K562 (cell line): ENCODE measurements around the gene LPIN2. TPM values are rescaled to one million over a fixed set of nuclear protein-coding genes. Genes with fewer than 3 reads are reported as not detected.
"Not testable (repeated sequence)": the region's sequence is repeated elsewhere in the genome, so short reads cannot be mapped to it uniquely, and the experiment has no call there.

Experiments
- ATAC-seq: fragments of 200-7000 bp; cut with Tn5 transposase; 3 replicates; pipeline ENCODE4 v1.9.1; 2020; ENCODE audit warnings: moderate library complexity
- BruUV-seq: library from RNA; stranded (reverse); fragments of 400-500 nt; replicated peaks from 2 replicates; lab custom pipeline; 2021; lab: Mats Ljungman, UMichigan
- CTCF ChIA-PET: fragments of 300-600 bp; formaldehyde crosslinking; extraction: SDS; loops from one replicate; lab custom pipeline; 2021; ENCODE audit warnings: low intra/inter-chr PET ratio; lab: Yijun Ruan, JAX
- POLR2A ChIA-PET: fragments of 300-600, 350-650 bp; sonication (Branson Sonifier 250); formaldehyde crosslinking; extraction: SDS; loops from one replicate; lab custom pipeline; 2021; ENCODE audit warnings: antibody characterized with exemption, inconsistent platforms; lab: Yijun Ruan, JAX
- DNase-seq, 4 experiments: peaks; one replicate each; pipeline versions ENCODE4 v3.0.0 to v3.0.0-alpha.2; 2011 to 2018; ENCODE audit warnings: low spot score in 3 of 4, mixed read lengths in 3 of 4; ENCODE audit errors: extremely low read depth in 1 of 4
- FAIRE-seq: peaks from 2 replicates; lab custom pipeline; 2011; peaks lifted over from hg19 to GRCh38; lab: Jason Lieb, UNC
- H2AFZ ChIP-seq: 2 replicates; pipeline ENCODE4 v1.6.0; 2011; ENCODE audit warnings: low read depth, low read length, control low read depth, inconsistent platforms
- H3K27ac ChIP-seq: fragments of 200-600 bp; 3 replicates; pipeline ENCODE4 v1.8.0; 2011; ENCODE audit warnings: low read depth, mild to moderate bottlenecking, control low read depth, inconsistent platforms, low read length, moderate library complexity, mixed read lengths; ENCODE audit errors: extremely low read depth
- H3K27me3 ChIP-seq, 2 experiments: fragments of 300-600 bp in 1 of 2; 2 replicates in 1 of 2; 3 replicates in 1 of 2; pipeline versions ENCODE4 v1.6.0 to v1.8.0; 2011; ENCODE audit warnings: inconsistent platforms in 2 of 2, low read length in 2 of 2, mild to moderate bottlenecking in 1 of 2, mixed read lengths in 1 of 2, moderate library complexity in 1 of 2; ENCODE audit not compliant: control insufficient read depth in 2 of 2, insufficient read depth in 2 of 2
- H3K36me3 ChIP-seq: fragments of 300-600 bp; 3 replicates; pipeline ENCODE4 v1.8.0; 2011; ENCODE audit warnings: mild to moderate bottlenecking, low read length, inconsistent platforms; ENCODE audit not compliant: control insufficient read depth, insufficient read depth
- H3K4me1 ChIP-seq, 2 experiments: fragments of 200-600 bp in 1 of 2; replicated peaks in 1 of 2; 2 replicates in 1 of 2; 3 replicates in 1 of 2; pipeline versions ENCODE4 v1.5.1 to v1.8.0; 2011; ENCODE audit warnings: inconsistent platforms in 2 of 2, low read length in 2 of 2, mild to moderate bottlenecking in 1 of 2, mixed read lengths in 1 of 2, moderate library complexity in 1 of 2; ENCODE audit not compliant: control insufficient read depth in 2 of 2, insufficient read depth in 2 of 2
- H3K4me2 ChIP-seq: 2 replicates; pipeline ENCODE4 v1.6.1; 2011; ENCODE audit warnings: low read length, control low read depth, inconsistent platforms, mixed read lengths; ENCODE audit not compliant: insufficient read depth
- H3K4me3 ChIP-seq: fragments of 200-600 bp; sonication (generic), shearing (Covaris generic); 2 replicates; pipeline ENCODE4 v1.5.1; 2016; ENCODE audit warnings: control low read depth, inconsistent platforms
- H3K79me2 ChIP-seq: fragments of 200-600 bp; 3 replicates; pipeline ENCODE4 v1.8.0; 2011; ENCODE audit warnings: low read length, inconsistent platforms; ENCODE audit not compliant: control insufficient read depth, insufficient read depth
- H3K9ac ChIP-seq, 2 experiments: 2 replicates each; pipeline versions ENCODE4 v1.6.0 to v1.6.1; 2011; ENCODE audit warnings: low read depth in 2 of 2, low read length in 2 of 2, control low read depth in 1 of 2, inconsistent platforms in 1 of 2, mild to moderate bottlenecking in 1 of 2, mixed read lengths in 1 of 2; ENCODE audit not compliant: insufficient read depth in 1 of 2
- H3K9me1 ChIP-seq: one replicate; pipeline ENCODE4 v1.6.0; 2011; ENCODE audit warnings: inconsistent platforms, mild to moderate bottlenecking, low read length, moderate library complexity; ENCODE audit not compliant: control insufficient read depth, insufficient read depth
- H3K9me3 ChIP-seq: replicated peaks from 2 replicates; pipeline ENCODE4 v1.5.1; 2011; ENCODE audit warnings: low read depth, low read length, inconsistent platforms; ENCODE audit not compliant: control insufficient read depth, insufficient read depth
- H4K20me1 ChIP-seq: replicated peaks from 2 replicates; pipeline ENCODE4 v1.6.1; 2011; ENCODE audit warnings: low read length, inconsistent platforms, mixed read lengths; ENCODE audit not compliant: control insufficient read depth, insufficient read depth
- CEBPZ ChIP-seq: fragments of 150-350 bp; IDR thresholded peaks from 2 replicates; pipeline ENCODE4 v1.6.1; 2014; ENCODE audit warnings: low read depth, mild to moderate bottlenecking, low read length, borderline replicate concordance
- KAT2B ChIP-seq: IDR thresholded peaks from one replicate; pipeline ENCODE4 v1.6.1; 2012; ENCODE audit warnings: low read depth, mild to moderate bottlenecking, control low read depth, inconsistent platforms, low read length, moderate library complexity
- NR3C1 ChIP-seq: sonication (generic); formaldehyde crosslinking; IDR thresholded peaks from 2 replicates; pipeline ENCODE4 v1.8.1; 2022; ENCODE audit warnings: missing genetic modification reagents
- NRF1 ChIP-seq, 2 experiments: fragments of 450-650 bp; IDR thresholded peaks in 1 of 2; conservative IDR thresholded peaks in 1 of 2; 2 replicates each; pipeline ENCODE4 v1.6.1; 2014; ENCODE audit warnings: mild to moderate bottlenecking in 2 of 2
- SREBF1 ChIP-seq: fragments of 150-350 bp; IDR thresholded peaks from 2 replicates; pipeline ENCODE4 v1.6.1; 2014; ENCODE audit warnings: antibody characterized with exemption, low read depth, low read length, borderline replicate concordance
- ZEB2 ChIP-seq: fragments of 450-650 bp; IDR thresholded peaks from 2 replicates; pipeline ENCODE4 v1.6.1; 2016
- ZNF445 ChIP-seq: fragments of 250-450 bp; sonication (Bioruptor Pico); IDR thresholded peaks from 2 replicates; pipeline ENCODE4 v1.4.0; 2020; ENCODE audit warnings: low read depth, mild to moderate bottlenecking, moderate library complexity
- ZNF589 ChIP-seq: fragments of 200-800 bp; sonication (Bioruptor generic); IDR thresholded peaks from 2 replicates; pipeline ENCODE4 v1.6.1; 2016; ENCODE audit warnings: low read depth, missing genetic modification characterization, missing compliant biosample characterization
- WGBS: fragments of 100-300 bp; shearing (Covaris generic); methylation state at CpG from one replicate; pipeline ENCODE4 v1.1.6; 2016; ENCODE audit warnings: low coverage, mixed read lengths; ENCODE audit not compliant: insufficient coverage; ENCODE audit errors: missing lambda C conversion rate; 5-methylcytosine and 5-hydroxymethylcytosine counted together
- in situ Hi-C: fragments of 300-500 bp; cut with MboI; formaldehyde crosslinking; loops from 4 replicates; pipeline ENCODE4 v1.15.0; 2018; ENCODE audit warnings: inconsistent platforms, mixed read lengths
- intact Hi-C: fragments of 100-400 bp; cut with micrococcal nuclease; formaldehyde crosslinking; loops from 2 replicates; pipeline ENCODE4 v1.14.2; 2022
- polyA plus RNA-seq, 8 experiments: library from polyadenylated mRNA; depleted of rRNA in 4 of 8; stranded (reverse) in 5 of 8; unstranded in 3 of 8; fragments of >200 nt; fragmentation: Nextera tagmentation in 2 of 8; fragmentation: Illumina TruSeq in 1 of 8; extraction: Ambion mirVana in 2 of 8; extraction: Trizol in 1 of 8; gene quantifications; 2 replicates each; pipeline versions ENCODE4 v1.2.1 to v1.2.3, GENCODE V29; 2011 to 2014; ENCODE audit warnings: inconsistent platforms in 1 of 8, missing spikeins in 1 of 8
- total RNA-seq, 7 experiments: library from RNA; depleted of rRNA in 6 of 7; stranded (reverse); fragments of >200 nt in 6 of 7; fragmentation: Illumina TruSeq in 2 of 7; extraction: Trizol in 2 of 7; gene quantifications; 2 replicates each; pipeline versions ENCODE4 v1.2.1 to v1.2.3, GENCODE V29; 2011 to 2021; ENCODE audit warnings: low replicate concordance in 1 of 7
- TF ChIP-seq, protein P1 (sequence below): fragments of 250-450 bp; sonication (Bioruptor Pico); IDR thresholded peaks from 2 replicates; pipeline ENCODE4 v1.4.0; 2020; ENCODE audit warnings: mild to moderate bottlenecking

The LPIN2 gene
- total and polyA plus RNA-seq, 9 of the 15 experiments (the other 6 are each of a cell fraction or from before 2014, with no cell fraction given) = 5.2 to 34.8 (median 24.6) TPM

DNA sequence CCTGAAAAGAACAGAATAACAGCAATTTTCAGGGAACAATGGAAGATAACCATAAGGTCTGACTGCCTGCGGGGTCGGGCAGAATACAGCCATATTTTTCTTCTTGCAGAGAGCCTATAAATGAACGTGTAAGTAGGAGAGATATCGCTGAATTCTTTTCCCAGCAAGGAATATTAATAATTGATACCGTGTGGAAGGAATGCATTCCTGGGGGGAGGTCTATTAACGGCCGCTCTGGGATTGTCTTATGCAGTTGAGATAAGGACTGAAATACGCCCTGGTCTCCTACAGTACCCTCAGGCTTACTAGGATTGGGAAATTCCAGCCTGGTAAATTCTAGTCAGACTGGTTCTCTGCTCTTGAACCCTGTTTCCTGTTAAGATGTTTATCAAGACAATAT is 9.2 kb downstream of the LPIN2 start:
- BruUV-seq, H3K9me1 ChIP-seq, H2AFZ ChIP-seq, H3K27ac ChIP-seq, ATAC-seq, FAIRE-seq, DNase-seq, H3K4me1 ChIP-seq, intact Hi-C loops, H3K4me2 ChIP-seq, H3K4me3 ChIP-seq, H3K27me3 ChIP-seq, in situ Hi-C loops, H3K9me3 ChIP-seq, H4K20me1 ChIP-seq: not testable (repeated sequence)
- Histone ChIP-seq H3K36me3 (peaks cover 69% of the 10 kb centered on the region; the same call in 2 of the 3 replicates), H3K79me2 (peaks cover 87% of the 10 kb centered on the region)
- CTCF ChIA-PET = interaction anchor here (0.8 kb wide), 1 partner anchor 8 kb away, joined by 4 read pairs; no protein-coding TSS in a partner anchor
- 93% methylated on average over 8 of the region's 8 CpGs for WGBS
- POLR2A ChIA-PET = interaction anchor here (1.1 to 3.8 kb wide), 2 partner anchors 9 to 10 kb away, joined by 3 to 19 read pairs; no protein-coding TSS in a partner anchor
- peak; percentile 76; the same call in 1 of the 2 replicates for TF ChIP-seq ZNF445 (CRISPR knock-in tag)
- TF ChIP-seq, all 486 proteins: peak for 1; not testable (repeated sequence) for 485
- not testable (repeated sequence) for H3K9ac ChIP-seq

DNA sequence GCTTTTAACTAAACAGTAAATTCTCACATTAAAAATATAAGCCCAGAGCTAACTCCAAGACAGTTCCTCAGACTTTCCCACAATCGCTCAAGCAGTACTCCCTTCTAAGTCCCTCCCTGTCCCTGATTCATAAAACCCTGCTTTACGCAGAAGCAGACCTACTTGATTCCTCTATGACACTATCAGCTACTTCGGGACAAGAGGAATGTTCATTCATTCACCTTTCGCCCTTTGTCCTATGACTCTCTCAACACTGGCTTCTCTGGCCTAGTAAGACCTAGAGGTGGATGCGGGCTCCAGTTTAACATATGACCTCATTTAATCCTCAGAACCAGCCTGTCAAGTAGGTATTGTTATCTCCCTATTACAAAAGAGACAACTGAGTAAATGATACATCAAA is 10.2 kb downstream of the LPIN2 start:
- H3K4me3 ChIP-seq = no peak overlapping the region
- no peak for DNase-seq
- peaks cover 62% of the 10 kb centered on the region; the same call in 2 of the 3 replicates for H3K36me3 ChIP-seq
- ChIA-PET POLR2A (interaction anchor here (1.0 to 3.8 kb wide), 4 partner anchors 8 to 15 kb away, joined by 4 to 19 read pairs (median 6); partner anchors contain the start of gene LPIN2), CTCF (interaction anchor here (0.7 kb wide), 1 partner anchor 61 kb away, joined by 3 read pairs; no protein-coding TSS in a partner anchor)
- H4K20me1 ChIP-seq = no peaks in the 10 kb centered on the region
- no TSS peak for BruUV-seq
- H3K9me3 ChIP-seq = no peaks in the 10 kb centered on the region
- H3K9ac ChIP-seq = no peak overlapping the region
- H3K4me1 ChIP-seq = peaks cover 0 to 9% of the 10 kb centered on the region in 2 experiments; a peak in 3 of 5 replicates
- ATAC-seq = peak; percentile 30; the same call in 2 of the 3 replicates
- in situ Hi-C loops (no loop called here), intact Hi-C loops (no loop called here)
- H2AFZ ChIP-seq = no peak overlapping the region
- no peak for FAIRE-seq
- no peaks in the 10 kb centered on the region for H3K27me3 ChIP-seq
- no peaks in the 10 kb centered on the region for H3K9me1 ChIP-seq
- no peak overlapping the region for H3K4me2 ChIP-seq
- H3K27ac ChIP-seq = no peak overlapping the region
- peaks cover 87% of the 10 kb centered on the region for H3K79me2 ChIP-seq
- WGBS = 46% methylated on average over 5 of the region's 5 CpGs
- TF ChIP-seq NRF1 (conservative IDR thresholded peaks at IDR 0.05 in 1 of 2, IDR thresholded peaks at IDR 0.05 in 1 of 2) = no peak
- TF ChIP-seq KAT2B = no peak
- TF ChIP-seq, protein P1, sequence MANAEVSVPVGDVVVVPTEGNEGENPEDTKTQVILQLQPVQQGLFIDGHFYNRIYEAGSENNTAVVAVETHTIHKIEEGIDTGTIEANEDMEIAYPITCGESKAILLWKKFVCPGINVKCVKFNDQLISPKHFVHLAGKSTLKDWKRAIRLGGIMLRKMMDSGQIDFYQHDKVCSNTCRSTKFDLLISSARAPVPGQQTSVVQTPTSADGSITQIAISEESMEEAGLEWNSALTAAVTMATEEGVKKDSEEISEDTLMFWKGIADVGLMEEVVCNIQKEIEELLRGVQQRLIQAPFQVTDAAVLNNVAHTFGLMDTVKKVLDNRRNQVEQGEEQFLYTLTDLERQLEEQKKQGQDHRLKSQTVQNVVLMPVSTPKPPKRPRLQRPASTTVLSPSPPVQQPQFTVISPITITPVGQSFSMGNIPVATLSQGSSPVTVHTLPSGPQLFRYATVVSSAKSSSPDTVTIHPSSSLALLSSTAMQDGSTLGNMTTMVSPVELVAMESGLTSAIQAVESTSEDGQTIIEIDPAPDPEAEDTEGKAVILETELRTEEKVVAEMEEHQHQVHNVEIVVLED = no peak
- TF ChIP-seq NR3C1 (CRISPR knock-in tag) = no peak
- no peak for TF ChIP-seq CEBPZ
- no peak for TF ChIP-seq SREBF1
- TF ChIP-seq ZEB2 = no peak
- TF ChIP-seq ZNF589 = no peak
